T-helper 2 cell (primary cell): ENCODE results near the gene GPR15LG.

ENCODE experiments used
- DNase-seq, 5 experiments: peaks; one replicate each; pipeline versions ENCODE4 v3.0.0 to v3.0.0-alpha.2; 2012 to 2022

Gene GPR15LG

DNA sequence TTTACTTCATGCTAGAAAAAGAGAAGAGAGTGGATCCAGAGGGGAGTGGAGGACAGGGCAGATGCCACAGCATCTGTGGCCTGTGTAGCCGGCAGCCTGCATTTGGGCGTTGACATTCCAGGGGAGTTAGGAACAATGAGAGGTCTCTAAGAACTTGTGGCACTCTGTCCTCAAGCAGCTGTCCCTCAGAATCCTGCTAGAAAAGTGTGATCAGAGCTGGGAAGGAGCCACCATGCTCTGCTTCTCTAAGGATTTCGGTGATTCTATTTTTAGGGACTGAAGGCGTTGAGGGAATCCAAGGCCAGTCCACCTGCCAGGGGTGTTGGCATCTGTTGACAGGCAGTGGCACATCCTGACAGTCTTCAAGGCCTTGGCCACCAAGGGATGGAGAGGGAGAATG is 44.1 kb downstream of the GPR15LG start:
- DNase-seq: no peak

DNA sequence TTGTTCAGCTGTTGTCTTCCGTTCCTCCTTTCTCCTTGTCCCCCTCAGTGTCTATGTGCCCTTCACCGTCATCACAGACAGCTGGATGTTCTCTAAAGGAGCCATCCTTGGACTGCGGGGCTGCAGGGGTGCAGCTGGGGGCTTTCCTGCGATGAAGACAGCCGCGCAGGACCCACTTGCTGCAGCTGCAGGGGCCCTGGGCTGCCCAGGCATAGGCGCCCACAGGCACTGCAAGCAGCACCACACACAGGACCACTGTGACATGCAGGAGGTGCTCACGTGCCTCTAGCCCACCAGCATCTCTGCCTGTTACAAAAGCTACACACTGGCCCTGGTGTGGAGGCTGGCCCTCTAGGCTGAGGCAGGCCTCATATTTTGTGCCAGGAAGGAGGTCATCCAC is 48.3 kb downstream of the GPR15LG start:
- DNase-seq: no peak

DNA sequence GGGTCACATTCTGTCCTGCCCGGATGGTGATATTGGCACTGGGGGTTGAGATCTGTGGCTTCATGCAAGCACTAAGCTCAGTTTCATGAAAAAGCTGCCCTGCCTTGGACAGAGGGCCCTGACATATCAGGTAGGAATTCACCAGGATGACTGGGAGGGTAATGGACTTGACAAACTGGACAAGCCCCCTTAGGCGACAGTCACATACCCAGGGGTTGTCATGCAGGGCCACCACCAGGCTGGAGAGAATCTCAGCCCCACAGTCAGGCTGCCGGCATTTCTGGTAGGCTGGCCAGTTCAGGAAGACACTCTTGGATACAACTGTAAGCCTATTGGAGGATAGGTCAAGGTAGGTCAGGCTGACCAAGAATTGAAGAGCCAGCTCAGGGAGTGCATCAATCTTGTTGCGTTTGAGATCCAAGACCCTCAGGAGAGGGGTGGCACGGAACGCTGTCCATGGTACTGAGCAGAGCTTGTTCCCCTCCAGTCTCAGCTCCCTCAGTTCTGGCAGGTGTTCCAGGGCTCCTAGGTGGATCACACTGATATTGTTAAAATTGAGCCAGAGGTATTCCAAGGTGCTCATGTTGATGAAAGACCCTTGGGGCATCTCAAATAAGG is 50.9 kb downstream of the GPR15LG start:
- no peak for DNase-seq

DNA sequence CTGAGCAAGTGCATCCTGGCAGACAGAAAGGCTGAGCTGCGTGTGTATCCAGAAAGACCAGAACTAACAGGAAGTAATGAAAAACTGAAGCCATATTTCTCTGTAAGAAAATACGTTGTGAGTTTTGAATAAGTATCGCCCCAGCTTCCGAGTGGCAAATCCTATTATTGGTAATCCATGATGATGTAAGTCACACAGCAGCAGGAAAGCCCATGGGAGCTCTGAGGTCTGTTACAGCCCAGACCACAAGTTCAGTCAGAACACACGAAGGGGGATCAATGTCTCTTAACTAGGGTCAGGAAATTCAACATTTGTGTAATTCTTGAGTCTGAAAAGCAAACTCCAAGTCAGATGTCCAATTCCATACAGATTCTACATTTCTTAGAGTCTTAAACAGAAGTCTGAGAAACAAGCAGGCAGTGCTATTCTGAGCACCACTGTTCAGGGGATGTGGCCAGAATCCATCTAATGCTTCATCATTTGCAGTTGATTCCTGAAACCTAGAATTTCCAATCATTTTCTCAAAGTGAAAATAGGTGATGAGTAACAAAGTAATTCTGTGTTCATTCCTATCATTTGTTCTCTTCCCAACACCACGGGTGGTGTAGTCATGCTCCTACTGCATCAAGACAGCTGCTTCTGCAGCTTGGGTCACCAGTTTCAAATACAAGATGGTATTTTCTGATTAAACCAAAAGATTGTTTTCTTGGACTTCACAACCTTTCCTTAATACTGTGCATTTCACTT is 52.0 kb downstream of the GPR15LG start, which contains the start of gene LRIT2:
TSS of gene LRIT2 (minus strand) at position 118 of the 747 bp plus-strand sequence. CDS start at position 94, 24 bp downstream.
- no peak for DNase-seq

DNA sequence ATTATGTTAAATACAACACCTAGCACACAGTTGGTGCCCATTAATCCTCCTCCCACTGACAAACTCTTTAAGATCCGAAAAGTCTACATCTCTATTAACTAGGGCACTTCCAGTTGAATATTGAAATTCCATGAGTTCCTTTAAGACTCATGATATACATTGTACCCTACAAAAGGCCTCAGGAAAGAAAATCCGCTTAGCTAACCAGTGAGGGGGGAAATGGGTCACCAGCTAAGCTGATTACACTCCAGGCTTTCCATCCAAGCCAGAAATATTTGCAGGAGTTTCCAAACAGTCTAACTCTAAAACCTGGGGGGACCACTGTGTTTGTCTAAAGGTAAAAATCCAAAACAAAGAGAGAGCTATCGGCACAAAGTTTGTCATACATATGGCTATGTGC is 53.0 kb downstream of the GPR15LG start:
- no peak for DNase-seq

DNA sequence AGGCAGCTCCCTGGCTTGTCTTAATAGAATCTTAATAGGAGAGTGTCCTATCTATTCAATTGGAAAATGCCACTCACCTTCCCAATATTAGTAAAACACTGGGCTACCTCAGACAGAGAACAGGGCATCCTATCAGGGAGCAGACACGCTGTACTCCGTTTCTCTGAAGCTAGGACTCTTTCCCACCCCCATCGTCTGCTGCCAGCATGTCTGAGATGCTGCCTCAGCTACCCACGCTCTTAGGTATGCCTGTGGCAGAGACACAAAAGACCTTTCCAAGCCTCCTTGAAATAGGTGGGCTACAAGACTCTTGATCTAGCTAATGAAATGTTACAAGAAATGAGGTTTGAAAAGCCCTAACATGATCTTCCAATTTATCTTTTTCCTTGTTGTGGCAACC is 54.2 kb downstream of the GPR15LG start:
- DNase-seq: no peak

DNA sequence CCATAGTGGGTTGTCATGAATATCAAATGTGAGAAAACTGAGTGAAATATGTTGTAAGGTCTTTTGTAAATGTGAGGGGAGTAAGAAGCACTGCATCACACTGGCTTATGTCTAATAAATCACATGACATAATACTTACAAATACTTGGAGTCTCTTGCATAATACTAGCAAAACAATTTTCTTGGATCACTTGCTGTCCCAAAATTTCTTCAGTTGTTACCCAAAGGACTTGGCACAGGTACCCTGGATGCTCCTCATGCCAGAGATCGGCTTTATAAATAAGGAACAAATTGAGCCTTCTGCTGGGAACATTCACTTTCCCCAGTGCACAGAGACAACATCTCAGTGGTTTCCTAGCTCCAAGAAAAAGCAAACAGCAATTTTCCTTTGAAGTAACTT is 56.8 kb downstream of the GPR15LG start:
- no peak for DNase-seq

DNA sequence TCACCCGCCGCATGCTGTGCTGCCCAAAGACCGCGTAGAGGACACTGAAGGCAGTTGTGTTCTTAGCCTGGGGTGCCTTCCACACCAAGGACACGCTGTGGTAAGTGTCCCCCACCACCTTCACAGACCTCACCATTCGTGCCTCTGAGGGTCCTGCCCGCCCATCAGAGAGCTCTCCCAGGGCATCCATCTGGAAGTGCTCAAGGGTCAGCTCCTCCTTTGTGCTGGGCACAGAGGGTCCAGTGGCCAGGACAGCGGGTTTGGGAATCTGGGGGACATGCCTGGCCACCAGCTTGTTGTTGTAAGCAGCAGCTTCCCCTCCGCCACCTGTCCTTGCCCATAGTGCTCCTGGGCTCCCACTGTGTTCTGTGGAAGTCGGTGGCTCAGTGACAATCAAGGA is 58.8 kb downstream of the GPR15LG start:
- no peak for DNase-seq

DNA sequence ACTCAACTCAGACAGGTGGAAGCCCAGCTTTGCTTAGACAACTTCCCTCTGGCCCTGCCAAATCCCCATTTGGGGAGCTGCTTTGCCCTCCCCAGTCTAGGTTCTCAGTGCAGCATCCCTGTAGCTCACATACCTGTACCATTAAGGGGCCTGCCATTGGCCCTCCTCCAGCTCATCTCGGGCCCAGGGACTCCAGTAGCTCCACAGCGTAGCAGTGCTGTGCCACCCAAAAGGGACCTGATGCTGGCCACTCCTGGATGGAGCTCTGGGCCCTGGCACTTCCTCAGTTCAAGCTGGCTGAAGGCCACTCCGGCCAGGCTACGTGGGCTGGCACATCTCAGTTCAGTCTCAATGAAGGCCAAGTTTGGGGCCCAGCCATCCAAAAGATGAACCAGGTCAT is 60.3 kb downstream of the GPR15LG start:
- no peak for DNase-seq

DNA sequence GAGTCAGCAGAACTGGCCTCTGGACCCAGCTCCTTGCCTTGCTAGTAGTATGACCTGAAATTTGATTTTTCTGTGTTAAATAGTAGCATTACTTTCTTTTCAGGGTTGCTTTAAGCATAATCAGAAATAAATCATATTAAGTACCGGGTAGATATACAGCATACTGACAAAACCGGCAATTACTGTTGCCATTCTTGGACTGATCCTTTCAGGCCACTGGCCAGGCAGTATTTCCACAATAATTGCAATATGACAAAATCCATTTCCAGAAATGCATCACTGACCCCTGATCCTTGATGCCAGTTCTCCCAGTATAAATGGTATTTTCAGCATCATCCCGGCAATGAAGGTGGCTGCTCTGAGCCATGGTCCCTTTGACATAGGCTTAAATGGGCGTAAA is 60.9 kb downstream of the GPR15LG start:
- no peak for DNase-seq
